MM.1S (cell line): ENCODE data around the gene NPPA.

Source experiments
- DNase-seq: peaks from one replicate; pipeline ENCODE4 v3.0.0-alpha.2; 2015
- H2AFZ ChIP-seq: fragments of 300-600 bp; sonication (generic); 2 replicates; pipeline ENCODE4 v1.6.0; 2016; ENCODE audit warnings: antibody characterized with exemption, low read length
- H3F3A ChIP-seq: fragments of 300-600 bp; sonication (generic); 2 replicates; pipeline ENCODE4 v1.6.1; 2016; ENCODE audit warnings: mild to moderate bottlenecking, antibody characterized with exemption, low read length, moderate library complexity, mixed read lengths; ENCODE audit not compliant: insufficient read depth
- H3K27ac ChIP-seq: fragments of 300-600 bp; sonication (generic); 2 replicates; pipeline ENCODE4 v1.5.1; 2016; ENCODE audit warnings: mild to moderate bottlenecking, low read length
- H3K27me3 ChIP-seq: fragments of 300-600 bp; sonication (generic); replicated peaks from 2 replicates; pipeline ENCODE4 v1.6.0; 2016; ENCODE audit warnings: low read length; ENCODE audit not compliant: insufficient read depth
- H3K36me3 ChIP-seq: fragments of 300-600 bp; sonication (generic); replicated peaks from 2 replicates; pipeline ENCODE4 v1.6.1; 2016; ENCODE audit warnings: mild to moderate bottlenecking, low read length, mixed read lengths; ENCODE audit not compliant: insufficient read depth
- H3K4me1 ChIP-seq: fragments of 300-600 bp; sonication (generic); 2 replicates; pipeline ENCODE4 v1.6.1; 2016; ENCODE audit warnings: low read length, mixed read lengths
- H3K4me2 ChIP-seq: fragments of 300-600 bp; sonication (generic); 2 replicates; pipeline ENCODE4 v1.6.0; 2016; ENCODE audit warnings: low read depth, low read length
- H3K4me3 ChIP-seq: fragments of 300-600 bp; sonication (generic); 2 replicates; pipeline ENCODE4 v1.5.1; 2016; ENCODE audit warnings: low read length, mixed read lengths
- H3K79me2 ChIP-seq: fragments of 300-600 bp; sonication (generic); 2 replicates; pipeline ENCODE4 v1.6.1; 2016; ENCODE audit warnings: mixed run types, low read length, mixed read lengths
- H3K9ac ChIP-seq: fragments of 300-600 bp; sonication (generic); 2 replicates; pipeline ENCODE4 v1.6.1; 2016; ENCODE audit warnings: low read length, mixed read lengths
- H3K9me2 ChIP-seq: fragments of 300-600 bp; sonication (generic); replicated peaks from 2 replicates; pipeline ENCODE4 v1.6.1; 2016; ENCODE audit warnings: mild to moderate bottlenecking, low read length, mixed read lengths; ENCODE audit not compliant: insufficient read depth
- H3K9me3 ChIP-seq: fragments of 300-600 bp; sonication (generic); replicated peaks from 2 replicates; pipeline ENCODE4 v1.6.1; 2016; ENCODE audit warnings: mild to moderate bottlenecking, low read length, mixed read lengths; ENCODE audit not compliant: insufficient read depth
- H4K20me1 ChIP-seq: fragments of 300-600 bp; sonication (generic); 2 replicates; pipeline ENCODE4 v1.6.1; 2016; ENCODE audit warnings: mild to moderate bottlenecking, low read length, moderate library complexity, mixed read lengths; ENCODE audit not compliant: insufficient read depth
- EZH2 ChIP-seq: fragments of 300-600 bp; sonication (generic); optimal IDR thresholded peaks from 2 replicates; pipeline ENCODE3; 2017; ENCODE audit warnings: low read depth, mild to moderate bottlenecking, antibody characterized with exemption, low read length, mixed read lengths
- EZH2phosphoT487 ChIP-seq: fragments of 300-600 bp; sonication (generic); IDR thresholded peaks from 2 replicates; pipeline ENCODE4 v1.6.1; 2018; ENCODE audit warnings: antibody characterized with exemption, low read length
- TF ChIP-seq, protein P1 (sequence below): fragments of 300-600 bp; sonication (generic); IDR thresholded peaks from 2 replicates; pipeline ENCODE4 v1.5.1; 2016; ENCODE audit warnings: antibody characterized with exemption, low read length, mixed read lengths

NPPA gene

DNA sequence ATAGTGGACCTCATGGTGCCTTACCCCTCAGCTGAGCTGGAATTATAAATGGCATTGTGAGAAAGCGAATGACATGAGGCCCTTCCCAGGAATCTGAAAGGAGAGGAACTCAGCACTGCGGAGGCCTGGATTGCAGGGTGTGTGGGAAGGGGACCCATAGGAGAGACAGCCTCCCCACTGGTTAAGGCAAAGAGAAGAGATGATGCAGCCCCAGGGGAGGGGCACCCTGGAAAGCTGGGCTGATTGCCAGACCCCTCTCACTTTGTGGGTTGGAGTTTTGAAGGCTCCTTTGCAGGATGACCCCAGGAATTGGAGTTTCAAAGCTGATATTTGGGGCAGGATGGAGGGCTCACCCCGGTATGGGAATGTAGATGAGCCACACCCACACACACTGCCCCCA, 9.1 kb upstream of the NPPA start:
- Histone ChIP-seq H3K9ac (no peak overlapping the region), H3K4me3 (no peak overlapping the region), H3K4me1 (no peaks in the 10 kb centered on the region), H3K27ac (no peak overlapping the region), H3K79me2 (no peaks in the 10 kb centered on the region), H3K9me2 (no peaks in the 10 kb centered on the region), H3K36me3 (no peaks in the 10 kb centered on the region), H3K9me3 (no peaks in the 10 kb centered on the region), H3K27me3 (peaks cover 88% of the 10 kb centered on the region), H3F3A (no peaks in the 10 kb centered on the region), H3K4me2 (no peak overlapping the region), H4K20me1 (no peaks in the 10 kb centered on the region), H2AFZ (no peak overlapping the region)
- TF ChIP-seq EZH2phosphoT487, result no peak
- TF ChIP-seq, protein P1, sequence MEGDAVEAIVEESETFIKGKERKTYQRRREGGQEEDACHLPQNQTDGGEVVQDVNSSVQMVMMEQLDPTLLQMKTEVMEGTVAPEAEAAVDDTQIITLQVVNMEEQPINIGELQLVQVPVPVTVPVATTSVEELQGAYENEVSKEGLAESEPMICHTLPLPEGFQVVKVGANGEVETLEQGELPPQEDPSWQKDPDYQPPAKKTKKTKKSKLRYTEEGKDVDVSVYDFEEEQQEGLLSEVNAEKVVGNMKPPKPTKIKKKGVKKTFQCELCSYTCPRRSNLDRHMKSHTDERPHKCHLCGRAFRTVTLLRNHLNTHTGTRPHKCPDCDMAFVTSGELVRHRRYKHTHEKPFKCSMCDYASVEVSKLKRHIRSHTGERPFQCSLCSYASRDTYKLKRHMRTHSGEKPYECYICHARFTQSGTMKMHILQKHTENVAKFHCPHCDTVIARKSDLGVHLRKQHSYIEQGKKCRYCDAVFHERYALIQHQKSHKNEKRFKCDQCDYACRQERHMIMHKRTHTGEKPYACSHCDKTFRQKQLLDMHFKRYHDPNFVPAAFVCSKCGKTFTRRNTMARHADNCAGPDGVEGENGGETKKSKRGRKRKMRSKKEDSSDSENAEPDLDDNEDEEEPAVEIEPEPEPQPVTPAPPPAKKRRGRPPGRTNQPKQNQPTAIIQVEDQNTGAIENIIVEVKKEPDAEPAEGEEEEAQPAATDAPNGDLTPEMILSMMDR, result no peak
- no peak for TF ChIP-seq EZH2
- no peak for DNase-seq

DNA sequence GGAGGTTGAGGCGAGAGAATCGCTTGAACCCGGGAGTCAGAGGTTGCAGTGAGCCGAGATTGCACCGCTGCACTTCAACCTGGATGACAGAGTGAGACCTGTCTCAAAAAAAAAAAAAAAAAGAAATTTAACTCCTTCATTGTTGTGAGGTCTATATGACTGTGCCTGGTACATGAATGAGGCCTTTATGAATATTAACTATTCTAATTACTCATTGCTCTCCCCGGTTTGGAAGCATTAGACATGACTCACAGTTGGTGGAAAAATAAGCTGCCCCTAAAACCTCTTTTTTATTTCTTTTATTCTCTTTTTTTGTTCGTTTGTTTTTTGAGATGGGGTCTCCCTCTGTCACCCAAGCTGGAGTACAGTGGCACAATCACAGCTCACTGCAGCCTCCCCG, 7.8 kb upstream of the NPPA start:
- H3K4me1 ChIP-seq, result no peaks in the 10 kb centered on the region
- H3K4me2 ChIP-seq, result no peak overlapping the region
- no peaks in the 10 kb centered on the region for H3K36me3 ChIP-seq
- no peak overlapping the region for H3K9ac ChIP-seq
- no peaks in the 10 kb centered on the region for H3K9me3 ChIP-seq
- H4K20me1 ChIP-seq, result no peaks in the 10 kb centered on the region
- no peak overlapping the region for H3K27ac ChIP-seq
- no peak overlapping the region for H2AFZ ChIP-seq
- H3K79me2 ChIP-seq, result no peaks in the 10 kb centered on the region
- H3F3A ChIP-seq, result no peaks in the 10 kb centered on the region
- no peak overlapping the region for H3K4me3 ChIP-seq
- DNase-seq, result no peak
- TF ChIP-seq EZH2 (no peak), EZH2phosphoT487 (no peak)
- TF ChIP-seq, protein P1, result no peak
- H3K9me2 ChIP-seq, result no peaks in the 10 kb centered on the region
- H3K27me3 ChIP-seq, result peaks cover 75% of the 10 kb centered on the region

DNA sequence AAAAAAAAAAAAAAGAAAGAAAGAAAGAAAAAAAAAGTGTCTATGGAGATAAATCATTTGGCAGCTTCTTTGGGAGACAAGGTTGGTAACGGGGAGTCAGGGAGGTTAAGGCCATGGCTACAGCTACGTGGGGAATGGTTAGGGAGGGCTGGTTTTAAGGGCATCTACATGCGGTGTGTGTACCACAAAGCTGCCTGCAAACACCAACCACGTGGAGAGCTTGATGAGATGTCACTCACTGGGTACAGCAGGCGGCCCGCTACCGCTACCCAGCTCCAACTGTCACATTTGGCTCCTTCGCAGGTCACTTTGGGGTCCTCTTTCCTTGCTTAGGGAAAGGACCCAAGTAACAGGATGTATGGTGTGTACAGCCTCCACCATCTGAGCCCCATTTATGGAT, 6.9 kb upstream of the NPPA start:
- Histone ChIP-seq H3K27ac (no peak overlapping the region), H3K9me2 (no peaks in the 10 kb centered on the region), H3K4me2 (no peak overlapping the region), H3K9ac (no peak overlapping the region), H3K36me3 (no peaks in the 10 kb centered on the region), H3F3A (no peaks in the 10 kb centered on the region), H4K20me1 (no peaks in the 10 kb centered on the region), H2AFZ (no peak overlapping the region), H3K79me2 (no peaks in the 10 kb centered on the region), H3K4me1 (no peaks in the 10 kb centered on the region), H3K4me3 (no peak overlapping the region), H3K9me3 (no peaks in the 10 kb centered on the region), H3K27me3 (peaks cover 70% of the 10 kb centered on the region)
- TF ChIP-seq EZH2 (no peak), EZH2phosphoT487 (no peak)
- TF ChIP-seq, protein P1, result no peak
- no peak for DNase-seq

DNA sequence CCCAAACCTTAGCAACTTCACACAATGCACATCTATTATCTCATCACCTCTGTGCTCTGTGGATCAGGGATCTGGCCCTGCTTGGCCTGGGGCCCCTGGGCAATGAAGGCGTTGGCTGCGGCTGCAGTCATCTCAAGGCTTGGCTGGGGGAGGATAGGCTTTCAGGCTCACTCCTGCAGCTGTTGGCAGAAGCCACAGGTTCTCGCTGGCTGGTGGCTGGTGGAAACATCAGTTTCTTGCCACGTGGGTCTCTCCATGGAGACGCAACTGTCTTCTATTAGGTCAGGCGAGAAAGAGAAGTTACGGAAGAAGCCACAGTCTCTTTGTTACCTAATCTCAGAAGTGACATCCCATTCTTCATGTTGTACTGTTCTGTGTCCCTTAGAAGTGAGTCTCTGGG, 3.6 kb upstream of the NPPA start:
- no peak overlapping the region for H2AFZ ChIP-seq
- H3F3A ChIP-seq, result no peaks in the 10 kb centered on the region
- no peak overlapping the region for H3K4me3 ChIP-seq
- no peaks in the 10 kb centered on the region for H3K36me3 ChIP-seq
- H3K4me2 ChIP-seq, result no peak overlapping the region
- no peaks in the 10 kb centered on the region for H3K79me2 ChIP-seq
- no peaks in the 10 kb centered on the region for H3K9me2 ChIP-seq
- no peaks in the 10 kb centered on the region for H3K9me3 ChIP-seq
- TF ChIP-seq EZH2phosphoT487 (no peak), EZH2 (no peak)
- TF ChIP-seq, protein P1, result no peak
- no peaks in the 10 kb centered on the region for H4K20me1 ChIP-seq
- no peak for DNase-seq
- no peaks in the 10 kb centered on the region for H3K4me1 ChIP-seq
- H3K27me3 ChIP-seq, result peaks cover 38% of the 10 kb centered on the region
- no peak overlapping the region for H3K9ac ChIP-seq
- no peak overlapping the region for H3K27ac ChIP-seq
